AG09319 (cell line): ENCODE measurements around the gene NEMP1.
"Not testable (repeated sequence)": the region's sequence is repeated elsewhere in the genome, so short reads cannot be mapped to it uniquely, and the experiment has no call there.

Experiments
- DNase-seq: peaks from one replicate; pipeline ENCODE4 v3.0.0-alpha.2; 2010; ENCODE audit warnings: low read depth; ENCODE audit errors: extremely low read depth
- TF ChIP-seq, protein P1 (sequence below): IDR thresholded peaks from 2 replicates; pipeline ENCODE4 v1.5.1; 2011; ENCODE audit warnings: low read depth, mild to moderate bottlenecking, inconsistent platforms, low read length, moderate library complexity

NEMP1 gene

DNA sequence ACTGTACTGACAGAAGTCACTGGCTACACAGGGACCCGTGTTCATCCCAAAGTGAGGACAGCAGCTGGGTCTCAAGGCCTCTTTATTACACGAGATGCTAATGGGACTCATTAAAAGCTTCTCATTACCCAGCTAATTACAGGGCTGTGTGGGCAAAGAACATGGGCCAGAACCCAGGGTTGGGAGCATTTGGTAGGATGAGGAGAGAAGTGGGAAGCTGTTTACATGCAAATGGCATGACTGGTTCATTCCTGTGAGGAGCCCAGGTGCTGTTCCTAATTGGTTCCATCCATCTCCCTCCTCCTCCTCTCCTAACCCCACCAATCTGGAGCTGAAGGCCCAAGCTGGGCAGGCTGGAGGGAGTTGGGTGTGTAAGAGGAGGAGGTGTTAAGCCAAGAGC, 53.4 kb downstream of the NEMP1 start:
- TF ChIP-seq, protein P1, sequence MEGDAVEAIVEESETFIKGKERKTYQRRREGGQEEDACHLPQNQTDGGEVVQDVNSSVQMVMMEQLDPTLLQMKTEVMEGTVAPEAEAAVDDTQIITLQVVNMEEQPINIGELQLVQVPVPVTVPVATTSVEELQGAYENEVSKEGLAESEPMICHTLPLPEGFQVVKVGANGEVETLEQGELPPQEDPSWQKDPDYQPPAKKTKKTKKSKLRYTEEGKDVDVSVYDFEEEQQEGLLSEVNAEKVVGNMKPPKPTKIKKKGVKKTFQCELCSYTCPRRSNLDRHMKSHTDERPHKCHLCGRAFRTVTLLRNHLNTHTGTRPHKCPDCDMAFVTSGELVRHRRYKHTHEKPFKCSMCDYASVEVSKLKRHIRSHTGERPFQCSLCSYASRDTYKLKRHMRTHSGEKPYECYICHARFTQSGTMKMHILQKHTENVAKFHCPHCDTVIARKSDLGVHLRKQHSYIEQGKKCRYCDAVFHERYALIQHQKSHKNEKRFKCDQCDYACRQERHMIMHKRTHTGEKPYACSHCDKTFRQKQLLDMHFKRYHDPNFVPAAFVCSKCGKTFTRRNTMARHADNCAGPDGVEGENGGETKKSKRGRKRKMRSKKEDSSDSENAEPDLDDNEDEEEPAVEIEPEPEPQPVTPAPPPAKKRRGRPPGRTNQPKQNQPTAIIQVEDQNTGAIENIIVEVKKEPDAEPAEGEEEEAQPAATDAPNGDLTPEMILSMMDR = no peak
- DNase-seq = no peak

DNA sequence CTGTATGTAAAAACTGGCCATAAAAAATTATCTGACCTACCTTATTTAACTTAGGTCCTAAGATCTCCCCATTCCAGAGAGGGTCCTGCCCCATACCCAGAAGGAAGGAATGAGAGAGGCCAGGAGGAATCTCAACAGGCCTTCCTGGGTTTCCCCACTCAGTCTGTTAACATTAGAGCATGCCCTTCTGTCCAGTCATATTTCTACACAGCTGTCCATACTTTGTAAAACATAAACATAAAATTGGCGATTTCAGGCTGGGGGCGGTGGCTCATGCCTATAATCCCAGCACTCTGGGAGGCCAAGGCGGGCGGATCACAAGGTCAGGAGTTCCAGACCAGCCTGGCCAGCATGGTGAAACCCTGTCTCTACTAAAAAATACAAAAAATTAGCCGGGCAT, 56.3 kb downstream of the NEMP1 start:
- not testable (repeated sequence) for DNase-seq

DNA sequence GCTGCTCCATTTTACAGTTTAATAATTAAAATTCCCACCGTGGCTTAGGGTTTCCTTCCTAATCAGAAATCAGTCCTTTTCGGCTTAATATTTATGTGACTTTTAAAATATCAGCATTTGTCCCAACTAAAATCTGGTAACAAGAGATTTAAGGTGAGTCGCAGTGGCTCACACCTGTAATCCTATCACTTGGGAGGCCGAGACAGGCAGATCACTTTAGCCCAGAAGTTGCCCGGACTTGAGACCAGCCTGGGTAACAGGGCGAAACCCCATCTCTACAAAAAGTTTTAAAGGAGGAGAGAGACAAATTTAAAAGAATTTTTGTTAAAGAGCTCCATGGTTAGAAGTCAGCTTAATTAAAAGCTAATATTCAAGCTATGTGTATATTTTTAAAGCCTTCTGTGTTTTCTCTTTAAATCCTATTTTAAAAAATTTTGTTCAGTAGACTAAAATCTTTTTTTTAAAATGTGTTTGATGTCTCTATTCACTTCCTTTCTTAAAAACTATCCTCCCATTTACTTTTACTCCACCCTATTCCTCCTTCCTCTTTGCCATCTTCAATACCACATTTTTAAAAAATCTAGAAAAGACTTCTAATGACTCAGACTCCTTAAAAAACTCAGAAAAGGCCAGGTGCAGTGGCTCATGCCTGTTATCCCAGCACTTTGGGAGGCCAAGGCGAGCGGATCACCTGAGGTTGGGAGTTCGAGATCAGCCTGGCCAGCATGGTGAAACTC, 58.4 kb downstream of the NEMP1 start:
- DNase-seq = no peak
- TF ChIP-seq, protein P1 = no peak

DNA sequence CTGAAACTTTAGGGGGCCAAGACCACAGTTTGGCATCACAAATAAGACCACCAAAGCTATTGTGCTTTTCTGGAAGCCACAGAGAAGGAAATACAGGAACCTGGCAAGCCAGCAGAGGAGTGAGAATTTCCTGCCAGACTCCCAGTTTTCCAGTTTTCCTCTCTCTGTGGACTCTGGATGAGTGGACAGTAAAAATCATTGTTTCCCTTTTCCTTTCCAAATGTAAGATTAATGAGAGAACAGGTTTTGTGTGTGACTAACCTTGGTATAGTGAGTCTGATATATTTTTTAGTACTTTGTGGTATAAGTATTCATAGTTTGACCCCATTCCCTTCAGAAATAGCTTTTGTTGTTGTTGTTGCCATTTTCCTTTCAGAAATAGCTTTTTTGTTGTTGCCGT, 59.7 kb downstream of the NEMP1 start:
- TF ChIP-seq, protein P1 = no peak
- no peak for DNase-seq

DNA sequence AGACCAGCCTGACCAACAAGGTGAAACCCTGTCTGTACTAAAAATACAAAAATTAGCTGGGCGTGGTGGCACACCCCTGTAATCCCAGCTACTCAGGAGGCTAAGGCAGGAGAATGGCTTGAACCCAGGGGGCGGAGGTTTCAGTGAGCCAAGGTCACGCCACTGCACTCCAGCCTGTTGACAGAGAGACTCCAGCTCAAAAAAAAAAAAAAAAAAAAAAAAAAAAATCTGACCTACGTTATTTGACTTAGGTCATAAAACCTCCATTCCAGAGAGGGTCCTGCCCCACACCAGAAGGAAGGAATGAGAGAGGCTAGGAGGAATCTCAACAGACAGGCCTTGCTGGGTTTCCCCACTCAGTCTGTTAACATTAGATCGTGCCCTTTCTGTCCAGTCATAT, 60.2 kb downstream of the NEMP1 start:
- DNase-seq = not testable (repeated sequence)

DNA sequence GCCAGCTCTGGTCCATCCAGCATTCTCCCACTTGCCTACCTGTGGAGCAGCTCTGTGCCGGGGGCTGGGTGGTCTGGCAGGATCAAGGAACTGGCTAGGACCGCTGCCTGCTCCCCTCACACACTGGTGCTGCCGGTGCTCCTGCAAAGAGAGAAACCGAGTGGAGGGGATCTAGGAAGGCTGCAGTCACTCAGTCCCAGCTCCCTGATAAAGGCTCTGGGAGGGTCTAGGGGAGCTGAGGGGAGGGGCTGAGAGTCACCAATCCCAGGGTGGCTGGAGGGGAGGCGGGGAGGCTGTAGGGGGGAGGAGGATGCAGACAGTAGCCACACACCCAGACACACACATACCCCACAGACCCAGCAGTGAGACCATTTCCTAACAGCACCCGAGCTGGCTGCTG, 62.2 kb downstream of the NEMP1 start, which contains the start of gene TAC3:
Gene TAC3, minus strand, starts transcription at position 182 of the 400 bp plus-strand sequence. CDS start 732 bp downstream, outside the sequence.
- no peak for DNase-seq
- TF ChIP-seq, protein P1 = no peak

DNA sequence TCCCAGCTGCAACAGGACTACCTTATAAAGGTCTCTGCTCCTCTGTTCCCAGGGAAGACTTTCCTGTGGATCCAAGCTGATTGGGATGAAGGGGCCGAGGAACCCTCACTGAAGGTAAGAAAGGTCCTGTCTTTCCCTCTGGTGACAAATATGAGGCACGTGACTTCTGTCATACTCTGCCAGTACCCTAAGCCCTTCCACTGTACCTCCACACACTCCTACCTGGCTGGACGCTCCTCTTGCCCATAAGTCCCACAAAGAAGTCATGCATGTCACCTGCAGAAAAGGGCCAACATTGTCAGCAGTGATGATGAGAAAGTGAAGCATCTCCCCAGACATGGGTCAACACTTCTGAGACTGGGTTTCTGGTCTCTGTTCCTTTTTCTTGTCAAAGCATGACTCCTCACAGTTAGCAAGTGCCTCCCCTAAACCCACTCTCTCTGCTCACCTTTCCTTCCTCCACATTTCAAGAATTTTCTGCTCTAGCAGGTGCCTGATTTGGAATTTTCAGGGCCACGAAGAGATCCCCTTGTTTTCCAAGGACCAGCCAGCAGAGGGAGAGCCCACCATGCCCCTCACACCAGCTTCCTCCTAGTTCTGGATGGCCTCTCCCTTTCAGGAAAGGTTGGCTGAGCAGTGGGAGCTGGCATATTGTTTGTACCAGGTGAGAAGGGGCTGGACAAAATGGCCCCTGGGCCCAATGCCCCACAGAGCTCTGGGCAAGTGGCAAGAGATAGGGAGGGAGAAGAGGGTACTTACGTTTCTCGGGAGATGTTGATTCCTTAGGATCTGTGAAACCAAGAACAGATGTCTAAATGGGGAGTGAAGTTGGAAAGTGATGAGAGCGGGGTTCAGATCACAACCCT, 65.8 kb downstream of the NEMP1 start:
- TF ChIP-seq, protein P1 = no peak; the same call in 1 of the 2 replicates
- no peak for DNase-seq
